ENCODE results near the gene B4GALT2.

GRCh38 chr1:44012941-44013609 is 34.1 kb downstream of the B4GALT2 start:
- TF ChIP-seq CTCF (conservative IDR thresholded peaks at IDR 0.05; ENCODE audit: low read depth, low read length) (no peak), POLR2A (IDR thresholded peaks at IDR 0.05; ENCODE audit: low read depth, low read length) (no peak), MAZ (IDR thresholded peaks at IDR 0.05; ENCODE audit: borderline replicate concordance, low read depth, low read length) (no peak), SMC3 (IDR thresholded peaks at IDR 0.05; ENCODE audit: low read depth, low read length) (no peak), RCOR1 (IDR thresholded peaks at IDR 0.05; ENCODE audit: insufficient replicate concordance, low read length) (no peak), BHLHE40 (IDR thresholded peaks at IDR 0.05; ENCODE audit: low read depth, low read length) (no peak), FOS (IDR thresholded peaks at IDR 0.05; ENCODE audit: low read depth, low read length) (no peak)

Measured in IMR-90 (cell line).